PC-9 (cell line): ENCODE data around the gene CERS3.

ENCODE experiments used
- EZH2 ChIP-seq: fragments of 200-600 bp; sonication (generic); IDR thresholded peaks from 2 replicates; pipeline ENCODE4 v1.8.0; 2017; ENCODE audit warnings: antibody characterized with exemption, low read depth
- TF ChIP-seq, protein P1 (sequence below): fragments of 200-600 bp; sonication (generic); conservative IDR thresholded peaks from 2 replicates; pipeline ENCODE4 v1.6.1; 2017; ENCODE audit warnings: mixed run types, antibody characterized with exemption, mild to moderate bottlenecking, moderate library complexity

DNA sequence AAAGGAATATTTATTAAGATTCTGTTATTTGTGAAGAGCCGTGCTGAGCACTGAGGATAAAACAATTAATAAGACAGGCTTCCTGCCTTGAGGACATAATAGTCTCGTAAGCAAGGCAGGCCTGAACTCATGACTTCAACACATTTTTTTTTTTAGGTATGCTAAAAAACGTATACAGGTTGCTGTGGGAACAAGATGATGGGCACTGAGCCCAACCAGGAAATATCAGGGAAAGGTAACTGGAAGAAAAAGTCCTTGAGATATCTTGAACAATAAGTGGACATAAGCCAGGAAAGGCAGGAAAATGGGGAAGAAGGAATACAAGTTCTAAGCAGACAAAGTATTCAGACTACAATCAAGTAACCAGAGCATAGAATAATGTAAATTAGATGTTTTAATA lies 26.1 kb downstream of the CERS3 start:
- TF ChIP-seq, protein P1, sequence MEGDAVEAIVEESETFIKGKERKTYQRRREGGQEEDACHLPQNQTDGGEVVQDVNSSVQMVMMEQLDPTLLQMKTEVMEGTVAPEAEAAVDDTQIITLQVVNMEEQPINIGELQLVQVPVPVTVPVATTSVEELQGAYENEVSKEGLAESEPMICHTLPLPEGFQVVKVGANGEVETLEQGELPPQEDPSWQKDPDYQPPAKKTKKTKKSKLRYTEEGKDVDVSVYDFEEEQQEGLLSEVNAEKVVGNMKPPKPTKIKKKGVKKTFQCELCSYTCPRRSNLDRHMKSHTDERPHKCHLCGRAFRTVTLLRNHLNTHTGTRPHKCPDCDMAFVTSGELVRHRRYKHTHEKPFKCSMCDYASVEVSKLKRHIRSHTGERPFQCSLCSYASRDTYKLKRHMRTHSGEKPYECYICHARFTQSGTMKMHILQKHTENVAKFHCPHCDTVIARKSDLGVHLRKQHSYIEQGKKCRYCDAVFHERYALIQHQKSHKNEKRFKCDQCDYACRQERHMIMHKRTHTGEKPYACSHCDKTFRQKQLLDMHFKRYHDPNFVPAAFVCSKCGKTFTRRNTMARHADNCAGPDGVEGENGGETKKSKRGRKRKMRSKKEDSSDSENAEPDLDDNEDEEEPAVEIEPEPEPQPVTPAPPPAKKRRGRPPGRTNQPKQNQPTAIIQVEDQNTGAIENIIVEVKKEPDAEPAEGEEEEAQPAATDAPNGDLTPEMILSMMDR, result no peak
- TF ChIP-seq EZH2, result no peak
